ENCODE data around the gene ALB.

Gene ALB

GRCh38 chr4:73438582-73439215, 34.6 kb downstream of the ALB start:
- DNase-seq (ENCODE audit: low read depth), result no peak
- H3K4me3 ChIP-seq (ENCODE audit: control insufficient read depth, low read depth, low read length), result no peak overlapping the region
- no peak for TF ChIP-seq CTCF (IDR thresholded peaks at IDR 0.05; ENCODE audit: control insufficient read depth, insufficient read depth, low read depth, low read length, missing control alignments)

DNA sequence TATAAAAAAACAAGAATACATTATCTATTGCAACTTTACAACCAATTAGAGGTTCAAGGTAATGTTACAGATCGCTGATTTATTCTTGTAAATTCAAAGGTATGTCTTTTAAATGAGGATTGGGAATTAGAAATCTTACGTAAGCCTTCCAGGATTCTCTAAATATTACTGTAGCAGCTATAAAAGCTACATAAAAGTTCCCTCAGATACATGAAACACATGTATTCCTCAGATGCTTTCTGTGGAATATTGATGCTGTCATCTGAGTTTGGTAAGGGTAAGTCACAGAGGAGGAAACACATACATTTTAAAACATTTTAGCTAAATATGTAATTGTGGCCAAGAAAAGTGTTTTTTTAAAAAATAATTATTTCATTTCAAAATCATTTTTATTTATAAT, 35.4 kb downstream of the ALB start:
- DNase-seq (ENCODE audit: low read depth), result no peak
- TF ChIP-seq CTCF (IDR thresholded peaks at IDR 0.05; ENCODE audit: control insufficient read depth, insufficient read depth, low read depth, low read length, missing control alignments), result no peak
- H3K4me3 ChIP-seq (ENCODE audit: control insufficient read depth, low read depth, low read length), result no peak overlapping the region

GRCh38 chr4:73439991-73440390, 35.9 kb downstream of the ALB start:
- no peak for TF ChIP-seq CTCF (IDR thresholded peaks at IDR 0.05; ENCODE audit: control insufficient read depth, insufficient read depth, low read depth, low read length, missing control alignments)
- no peak overlapping the region for H3K4me3 ChIP-seq (ENCODE audit: control insufficient read depth, low read depth, low read length)
- DNase-seq (ENCODE audit: low read depth), result no peak

DNA sequence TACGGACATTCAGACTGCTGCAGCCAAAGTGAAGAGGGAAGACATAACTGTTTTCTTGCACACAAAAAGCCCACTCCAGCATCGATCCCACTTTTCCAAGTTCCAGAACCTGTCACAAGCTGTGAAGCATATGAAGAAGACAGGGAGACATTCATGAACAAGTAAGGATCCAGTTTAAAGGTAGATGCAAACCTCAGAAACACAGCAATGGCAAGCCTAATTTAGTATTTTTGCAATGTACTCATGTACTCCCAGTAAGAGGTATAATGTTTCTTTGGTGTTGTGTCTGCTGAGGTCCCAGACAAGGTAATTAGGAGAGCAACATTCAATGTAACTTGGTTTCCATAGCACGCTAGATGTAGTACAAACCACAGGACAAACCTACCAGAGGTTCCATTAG, 36.6 kb downstream of the ALB start:
- no peak for DNase-seq (ENCODE audit: low read depth)
- no peak for TF ChIP-seq CTCF (IDR thresholded peaks at IDR 0.05; ENCODE audit: control insufficient read depth, insufficient read depth, low read depth, low read length, missing control alignments)
- H3K4me3 ChIP-seq (ENCODE audit: control insufficient read depth, low read depth, low read length), result no peak overlapping the region

DNA sequence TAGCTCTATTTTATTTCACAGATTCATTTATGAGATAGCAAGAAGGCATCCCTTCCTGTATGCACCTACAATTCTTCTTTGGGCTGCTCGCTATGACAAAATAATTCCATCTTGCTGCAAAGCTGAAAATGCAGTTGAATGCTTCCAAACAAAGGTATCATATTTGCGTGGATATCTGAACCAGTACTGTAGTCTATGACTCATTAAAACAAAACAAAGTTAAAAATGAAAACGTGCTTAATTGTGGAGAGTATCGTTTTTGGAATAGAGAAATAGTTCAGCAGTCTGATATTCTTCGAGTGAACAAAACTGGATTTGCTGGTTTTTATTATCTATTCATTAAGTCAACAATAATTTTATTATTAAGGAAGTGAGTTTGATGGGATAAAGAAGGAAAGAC, 38.2 kb downstream of the ALB start:
- TF ChIP-seq CTCF (IDR thresholded peaks at IDR 0.05; ENCODE audit: control insufficient read depth, insufficient read depth, low read depth, low read length, missing control alignments), result no peak
- no peak for DNase-seq (ENCODE audit: low read depth)
- H3K4me3 ChIP-seq (ENCODE audit: control insufficient read depth, low read depth, low read length), result no peak overlapping the region

- no peak overlapping the region for H3K4me3 ChIP-seq (ENCODE audit: control insufficient read depth, low read depth, low read length)
- TF ChIP-seq CTCF (IDR thresholded peaks at IDR 0.05; ENCODE audit: control insufficient read depth, insufficient read depth, low read depth, low read length, missing control alignments), result no peak
- no peak for DNase-seq (ENCODE audit: low read depth)
Observed at GRCh38 chr4:73443224-73443623, 39.1 kb downstream of the ALB start.

Measured in AG09309 (cell line).